Stomach (tissue), 4 donors: ENCODE measurements around the gene MYO18B.

Source experiments
- EP300 ChIP-seq: sonication (generic); formaldehyde crosslinking; IDR thresholded peaks from one replicate; pipeline ENCODE4 v1.6.1; 2017; ENCODE audit warnings: antibody characterized with exemption
- TF ChIP-seq, protein P1 (sequence below), 7 experiments: fragments of 450-650 bp in 4 of 7; fragments of 200-600 bp in 3 of 7; sonication (generic) in 3 of 7; IDR thresholded peaks; one replicate each; pipeline ENCODE4 v1.5.1; 2016 to 2019; ENCODE audit warnings: antibody characterized with exemption in 7 of 7, control low read depth in 2 of 7, mild to moderate bottlenecking in 1 of 7

DNA sequence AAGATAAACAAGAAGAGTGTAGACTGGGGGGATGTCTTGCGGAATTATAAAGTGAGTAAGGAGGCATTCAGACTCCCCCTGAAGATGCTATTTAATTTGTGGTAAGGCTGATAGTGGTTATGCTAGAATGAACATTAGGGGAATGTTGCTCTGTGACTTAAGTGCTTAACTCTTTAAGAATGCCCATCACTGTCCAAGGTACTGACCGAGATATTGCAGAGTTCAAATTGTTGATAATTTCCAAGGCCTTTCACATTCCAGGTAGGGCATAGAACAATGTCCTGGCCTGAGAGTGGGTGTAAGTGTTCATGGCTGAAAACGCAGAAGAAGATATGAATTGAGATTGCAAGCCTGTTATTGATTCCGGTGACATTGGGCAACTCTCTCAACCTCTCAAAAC lies 337.0 kb downstream of the MYO18B start:
- TF ChIP-seq, protein P1, sequence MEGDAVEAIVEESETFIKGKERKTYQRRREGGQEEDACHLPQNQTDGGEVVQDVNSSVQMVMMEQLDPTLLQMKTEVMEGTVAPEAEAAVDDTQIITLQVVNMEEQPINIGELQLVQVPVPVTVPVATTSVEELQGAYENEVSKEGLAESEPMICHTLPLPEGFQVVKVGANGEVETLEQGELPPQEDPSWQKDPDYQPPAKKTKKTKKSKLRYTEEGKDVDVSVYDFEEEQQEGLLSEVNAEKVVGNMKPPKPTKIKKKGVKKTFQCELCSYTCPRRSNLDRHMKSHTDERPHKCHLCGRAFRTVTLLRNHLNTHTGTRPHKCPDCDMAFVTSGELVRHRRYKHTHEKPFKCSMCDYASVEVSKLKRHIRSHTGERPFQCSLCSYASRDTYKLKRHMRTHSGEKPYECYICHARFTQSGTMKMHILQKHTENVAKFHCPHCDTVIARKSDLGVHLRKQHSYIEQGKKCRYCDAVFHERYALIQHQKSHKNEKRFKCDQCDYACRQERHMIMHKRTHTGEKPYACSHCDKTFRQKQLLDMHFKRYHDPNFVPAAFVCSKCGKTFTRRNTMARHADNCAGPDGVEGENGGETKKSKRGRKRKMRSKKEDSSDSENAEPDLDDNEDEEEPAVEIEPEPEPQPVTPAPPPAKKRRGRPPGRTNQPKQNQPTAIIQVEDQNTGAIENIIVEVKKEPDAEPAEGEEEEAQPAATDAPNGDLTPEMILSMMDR (IDR thresholded peaks at IDR 0.05) = no peak
- TF ChIP-seq EP300 = no peak
